Measurements from ENCODE around the gene ARID5B. TPM values are rescaled to one million over a fixed set of nuclear protein-coding genes. Genes with fewer than 3 reads are reported as not detected.

The ARID5B gene
- total RNA-seq, 2 donors from 2014 or later = 74.4 to 113 TPM

DNA sequence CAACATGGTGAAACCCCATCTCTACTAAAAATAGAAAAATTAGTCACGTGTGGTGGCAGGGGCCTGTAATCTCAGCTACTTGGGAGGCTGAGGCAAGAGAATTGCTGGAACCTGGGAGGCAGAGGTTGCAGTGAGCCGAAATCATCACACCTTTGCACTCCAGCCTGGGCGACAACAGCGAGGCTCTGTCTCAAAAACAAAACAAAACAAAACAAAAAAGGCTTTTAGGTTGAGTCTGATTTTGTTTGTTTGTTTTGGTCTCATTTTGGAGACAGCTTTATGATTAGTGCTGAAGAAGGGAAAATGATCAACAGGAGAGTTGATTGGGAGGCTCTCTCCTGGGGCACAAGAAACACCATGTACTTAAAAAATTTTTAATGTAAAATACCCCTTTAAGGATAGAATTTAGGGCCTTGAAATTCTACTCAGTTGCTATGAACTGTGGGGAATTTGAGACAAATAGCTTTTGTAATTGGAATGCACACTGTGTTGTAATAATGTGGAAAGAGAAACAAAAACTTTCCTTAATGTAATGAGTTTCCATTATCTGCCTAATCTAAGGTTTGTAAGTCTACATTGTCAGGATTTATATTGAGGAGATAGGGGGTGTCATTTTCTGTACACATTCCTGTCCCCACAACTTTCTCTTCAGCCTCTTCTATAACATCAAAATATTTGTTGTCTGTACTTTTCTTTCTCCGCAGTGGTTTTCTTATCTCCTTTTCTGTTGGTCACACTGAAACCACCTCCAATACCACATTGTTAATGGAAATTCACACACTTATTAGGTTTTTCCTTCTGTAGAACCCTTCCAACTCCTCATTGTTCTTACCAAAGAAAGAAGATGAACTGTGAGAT lies 41.3 kb downstream of the ARID5B start:
- DNase-seq = no peak
- peak overlapping the region; percentile 77 to 96 for H3K4me3 Mint-ChIP-seq
- ATAC-seq (replicated peaks in 1 of 2) = peak in 1 of 2 donors; percentile 9
- peak overlapping the region; percentile 100 for H3K27ac Mint-ChIP-seq
- H3K4me1 Mint-ChIP-seq (ENCODE audit: low read depth) = peaks cover 74% of the 10 kb centered on the region
- peaks cover 0 to 3% of the 10 kb centered on the region in 2 donors for H3K9me3 Mint-ChIP-seq
- H3K27me3 Mint-ChIP-seq (ENCODE audit: low read depth) = no peaks in the 10 kb centered on the region
- H3K36me3 Mint-ChIP-seq (ENCODE audit: insufficient read depth in 2 of 2) = peaks cover 21 to 62% of the 10 kb centered on the region in 2 donors

DNA sequence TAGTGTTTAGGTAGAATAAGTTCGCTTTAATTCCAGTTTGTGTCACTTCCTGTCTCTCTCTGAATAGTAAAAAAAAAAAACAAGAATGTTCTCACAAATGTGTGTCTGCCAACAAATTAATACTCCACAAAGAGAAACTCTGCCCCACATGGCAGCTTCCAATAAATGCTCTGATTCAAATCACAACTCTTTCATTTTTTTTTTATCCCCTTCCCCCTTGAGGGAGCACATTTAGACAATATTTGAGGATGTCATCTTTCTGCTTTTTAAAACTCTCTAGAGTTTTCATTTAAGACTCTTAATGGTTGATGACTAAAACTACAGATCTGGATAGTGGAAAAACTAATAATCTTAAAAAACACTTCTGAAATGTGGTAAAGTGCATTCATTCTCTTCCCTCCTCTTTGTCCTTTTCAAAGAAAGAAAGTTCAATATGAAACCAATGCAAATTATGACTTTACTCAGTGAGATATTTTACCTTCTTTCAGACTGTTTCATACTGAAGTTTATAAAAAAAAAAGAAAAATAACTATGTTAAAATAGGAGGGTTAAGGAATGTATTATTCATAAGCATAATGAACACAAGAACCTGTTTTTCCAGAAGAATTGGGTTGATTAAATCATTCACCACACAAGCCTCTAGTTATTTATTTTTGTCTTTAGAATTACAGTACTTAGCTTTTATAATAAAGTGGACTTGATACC lies 42.3 kb downstream of the ARID5B start:
- Mint-ChIP-seq H3K27me3 (ENCODE audit: low read depth) (no peaks in the 10 kb centered on the region), H3K4me1 (ENCODE audit: low read depth) (peaks cover 64% of the 10 kb centered on the region), H3K4me3 (peak overlapping the region; percentile 77 to 96), H3K36me3 (ENCODE audit: insufficient read depth in 2 of 2) (peaks cover 23 to 66% of the 10 kb centered on the region in 2 donors), H3K27ac (peak overlapping the region; percentile 100), H3K9me3 (peaks cover 0 to 3% of the 10 kb centered on the region in 2 donors)
- peak; percentile 30 to 39 for DNase-seq
- ATAC-seq (replicated peaks in 1 of 2) = peak; percentile 76 to 85

DNA sequence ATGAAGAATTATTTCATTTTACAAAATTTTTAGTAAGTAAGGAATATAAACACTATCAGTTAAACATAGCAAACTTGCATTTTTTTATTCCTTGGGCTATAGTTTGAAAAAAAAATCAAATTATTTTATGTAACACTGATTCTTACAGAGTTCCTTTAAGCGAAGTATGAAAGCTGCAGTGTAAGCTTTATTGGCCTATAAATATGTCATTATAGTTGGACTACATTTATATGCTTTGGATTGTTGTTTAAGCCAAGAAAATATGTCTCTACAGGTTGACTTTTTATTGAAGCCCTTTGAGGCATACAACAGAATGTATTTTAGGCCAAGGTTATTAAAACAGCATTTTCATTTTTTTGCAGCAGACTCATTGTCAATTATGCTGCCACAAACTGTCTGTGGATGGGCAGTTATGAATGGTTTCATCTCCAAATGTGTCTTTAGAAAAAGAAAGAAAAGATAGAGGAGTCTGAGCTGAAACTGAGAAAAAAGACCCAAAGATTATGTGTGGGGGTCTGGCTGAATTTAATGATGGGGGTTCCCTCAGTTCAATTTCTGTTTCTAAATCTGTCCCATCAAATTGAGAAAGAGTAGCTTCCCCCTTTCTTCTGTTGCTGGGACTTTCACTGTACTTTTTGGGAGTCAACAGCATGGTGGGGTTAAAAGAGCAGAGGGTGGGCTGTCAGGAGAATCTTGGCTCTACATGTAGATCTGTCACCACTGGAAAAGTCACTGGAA lies 43.1 kb downstream of the ARID5B start:
- ATAC-seq (replicated peaks in 1 of 2) = no peak
- Mint-ChIP-seq H3K4me3 (peak overlapping the region; percentile 77 to 96), H3K36me3 (ENCODE audit: insufficient read depth in 2 of 2) (peaks cover 24 to 70% of the 10 kb centered on the region in 2 donors), H3K4me1 (ENCODE audit: low read depth) (peaks cover 57% of the 10 kb centered on the region), H3K27ac (peak overlapping the region; percentile 100), H3K9me3 (peaks cover 0 to 3% of the 10 kb centered on the region in 2 donors), H3K27me3 (ENCODE audit: low read depth) (no peaks in the 10 kb centered on the region)
- no peak for DNase-seq

DNA sequence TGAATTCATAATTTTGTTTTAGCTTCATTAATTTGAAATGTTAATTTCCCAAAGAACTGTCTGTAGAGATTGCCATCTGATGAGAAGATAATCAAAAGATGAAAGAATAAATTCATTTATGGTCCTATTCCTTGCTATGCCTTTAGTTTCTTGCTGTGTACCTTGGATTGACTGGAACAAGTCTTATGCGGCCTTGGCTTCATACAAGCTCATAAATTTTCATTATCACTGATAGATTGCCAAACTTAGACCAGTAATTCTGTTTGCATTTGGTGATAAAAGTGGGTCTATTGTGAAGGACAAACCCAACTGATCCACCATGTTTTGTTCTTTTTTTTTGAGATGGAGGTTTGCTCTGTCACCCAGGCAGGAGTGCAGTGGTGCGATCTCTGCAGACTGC lies 48.2 kb downstream of the ARID5B start:
- Mint-ChIP-seq H3K27ac (no peak overlapping the region), H3K36me3 (ENCODE audit: insufficient read depth in 2 of 2) (peaks cover 21 to 53% of the 10 kb centered on the region in 2 donors), H3K4me1 (ENCODE audit: low read depth) (peaks cover 24% of the 10 kb centered on the region), H3K27me3 (ENCODE audit: low read depth) (no peaks in the 10 kb centered on the region), H3K9me3 (no peaks in the 10 kb centered on the region), H3K4me3 (no peak overlapping the region)
- no peak for DNase-seq
- ATAC-seq (replicated peaks in 1 of 2) = no peak

DNA sequence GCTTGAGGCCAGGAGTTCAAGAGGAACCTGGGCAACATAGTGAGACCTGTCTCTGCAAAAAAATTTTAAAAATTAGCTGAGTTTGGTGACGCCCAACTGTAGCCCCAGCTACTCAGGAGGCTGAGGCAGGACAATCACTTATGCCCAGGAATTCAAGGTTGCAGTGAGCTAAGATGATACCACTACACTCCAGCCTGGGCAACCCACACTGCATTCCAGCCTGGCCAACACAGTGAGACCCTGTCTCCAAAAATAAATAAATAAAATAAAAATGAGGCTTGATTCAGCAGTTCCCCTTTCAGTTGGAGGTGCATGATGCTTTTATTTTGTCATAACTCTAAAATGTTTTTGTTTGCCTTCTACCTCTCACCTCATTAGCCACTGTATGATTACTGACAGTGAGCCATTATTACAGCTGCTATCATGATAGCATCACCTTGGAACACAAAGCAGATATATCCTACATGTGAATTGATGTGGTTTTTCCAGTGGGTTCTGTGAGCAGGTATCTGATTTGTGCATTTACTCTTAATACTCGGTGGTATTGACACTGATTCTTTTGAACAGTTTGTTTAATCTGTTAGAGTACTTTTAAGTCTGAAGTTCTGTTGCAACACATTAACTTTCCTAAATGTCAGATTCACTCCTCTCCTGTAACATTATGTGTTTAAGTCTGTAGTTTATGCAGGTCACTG lies 49.1 kb downstream of the ARID5B start:
- Mint-ChIP-seq H3K4me3 (no peak overlapping the region), H3K27me3 (ENCODE audit: low read depth) (no peaks in the 10 kb centered on the region), H3K9me3 (no peaks in the 10 kb centered on the region), H3K36me3 (ENCODE audit: insufficient read depth in 2 of 2) (peaks cover 21 to 50% of the 10 kb centered on the region in 2 donors), H3K4me1 (ENCODE audit: low read depth) (peaks cover 28% of the 10 kb centered on the region), H3K27ac (no peak overlapping the region)
- no peak for DNase-seq
- no peak for ATAC-seq (replicated peaks in 1 of 2)

DNA sequence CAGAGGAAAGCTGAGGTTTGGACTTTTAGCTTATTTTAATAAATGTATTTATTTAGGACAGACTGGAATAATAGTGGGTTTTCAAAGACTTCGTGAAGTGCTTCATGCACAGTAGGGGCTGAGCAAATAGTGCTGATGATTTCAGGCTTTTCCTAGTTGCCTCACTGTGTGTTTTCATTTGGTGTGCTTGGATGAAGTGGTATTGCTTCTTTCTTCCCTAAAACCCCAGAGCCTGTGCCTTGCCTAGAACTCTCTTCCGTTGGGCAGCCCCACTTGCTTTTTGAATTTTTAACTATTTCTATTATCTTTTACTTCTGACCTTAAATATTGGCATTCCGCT lies 49.6 kb downstream of the ARID5B start:
- ATAC-seq (replicated peaks in 1 of 2) (no peak), DNase-seq (no peak)
- peaks cover 20 to 48% of the 10 kb centered on the region in 2 donors for H3K36me3 Mint-ChIP-seq (ENCODE audit: insufficient read depth in 2 of 2)
- H3K4me1 Mint-ChIP-seq (ENCODE audit: low read depth) = peaks cover 32% of the 10 kb centered on the region
- H3K9me3 Mint-ChIP-seq = no peaks in the 10 kb centered on the region
- peak overlapping the region; percentile 46 for H3K27ac Mint-ChIP-seq
- H3K27me3 Mint-ChIP-seq (ENCODE audit: low read depth) = no peaks in the 10 kb centered on the region
- H3K4me3 Mint-ChIP-seq = no peak overlapping the region

DNA sequence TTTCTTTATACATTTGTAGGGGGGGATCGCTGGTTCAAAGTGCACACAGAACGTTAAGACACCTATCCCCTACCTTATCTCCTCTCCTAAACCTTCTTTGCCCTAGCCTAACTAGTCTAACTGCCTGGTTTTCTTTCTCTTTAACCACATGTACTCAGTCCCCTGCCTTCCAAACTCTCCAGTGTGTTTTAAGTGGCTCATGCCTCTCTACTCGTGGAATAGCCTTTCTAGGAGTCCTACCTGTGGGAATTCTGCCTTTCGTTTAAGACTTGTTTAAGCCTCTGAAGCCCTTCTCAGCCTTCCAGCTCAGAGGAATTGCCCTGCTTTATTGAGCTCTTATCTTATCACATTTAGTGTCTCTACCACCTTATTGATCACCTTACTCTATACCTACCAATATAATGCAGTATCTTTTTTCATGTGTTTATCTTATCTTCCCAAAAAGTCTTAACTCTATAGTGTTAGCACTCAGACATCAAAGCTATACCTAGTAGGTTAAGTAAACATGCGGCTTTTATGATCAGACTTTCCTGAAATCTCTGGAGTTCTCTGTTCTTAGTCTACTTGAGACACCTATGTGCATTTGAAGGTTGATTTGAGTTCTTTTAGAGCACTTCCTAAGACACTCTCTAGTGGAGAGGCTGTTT lies 50.7 kb downstream of the ARID5B start:
- Mint-ChIP-seq H3K4me3 (no peak overlapping the region), H3K36me3 (ENCODE audit: insufficient read depth in 2 of 2) (peaks cover 19 to 43% of the 10 kb centered on the region in 2 donors), H3K9me3 (no peaks in the 10 kb centered on the region), H3K27me3 (ENCODE audit: low read depth) (no peaks in the 10 kb centered on the region), H3K4me1 (ENCODE audit: low read depth) (peaks cover 39% of the 10 kb centered on the region), H3K27ac (peak overlapping the region; percentile 80)
- DNase-seq (no peak), ATAC-seq (replicated peaks in 1 of 2) (no peak)

DNA sequence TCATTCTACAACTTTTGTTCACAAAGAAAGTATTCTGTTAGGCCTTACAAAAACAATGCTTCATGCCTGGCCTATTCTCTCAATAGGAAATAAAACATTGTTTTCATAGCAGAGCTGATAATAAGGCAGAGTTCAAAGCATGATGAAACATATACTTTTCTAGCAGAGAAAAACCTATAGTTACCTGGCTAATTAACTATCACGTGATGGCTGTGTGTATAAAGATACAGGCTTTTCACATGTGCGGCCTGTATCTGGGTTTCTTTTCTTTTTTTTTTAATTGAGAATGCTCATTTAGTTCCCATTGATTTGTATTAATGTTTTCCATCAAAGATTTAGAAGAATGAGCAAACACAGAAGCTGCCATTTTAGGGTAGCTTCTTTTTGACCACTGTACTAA lies 51.7 kb downstream of the ARID5B start:
- Mint-ChIP-seq H3K4me3 (no peak overlapping the region), H3K27ac (peak overlapping the region; percentile 33), H3K4me1 (ENCODE audit: low read depth) (peaks cover 50% of the 10 kb centered on the region), H3K27me3 (ENCODE audit: low read depth) (no peaks in the 10 kb centered on the region), H3K36me3 (ENCODE audit: insufficient read depth in 2 of 2) (peaks cover 18 to 39% of the 10 kb centered on the region in 2 donors), H3K9me3 (no peaks in the 10 kb centered on the region)
- no peak for DNase-seq
- no peak for ATAC-seq (replicated peaks in 1 of 2)

DNA sequence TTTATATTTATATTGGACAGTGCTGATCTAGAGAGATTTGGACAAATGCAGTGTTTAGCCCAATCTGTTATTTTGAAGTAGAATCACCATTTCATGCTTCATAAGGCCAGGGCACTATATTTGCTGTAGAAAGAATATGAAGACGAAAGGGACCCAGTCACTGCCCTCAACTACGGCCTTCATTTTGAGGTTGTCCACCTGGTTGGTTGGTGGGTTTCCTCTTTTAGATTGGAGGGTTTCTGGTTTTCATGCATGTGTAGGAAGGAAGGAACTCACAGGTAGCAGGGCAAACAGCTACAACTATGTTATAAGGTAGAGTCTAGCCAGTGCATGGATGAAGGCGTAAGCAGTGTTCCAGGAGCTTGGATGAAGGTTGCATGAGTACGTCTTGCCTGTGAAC lies 56.3 kb downstream of the ARID5B start:
- DNase-seq = no peak
- Mint-ChIP-seq H3K27me3 (ENCODE audit: low read depth) (no peaks in the 10 kb centered on the region), H3K4me3 (no peak overlapping the region), H3K9me3 (no peaks in the 10 kb centered on the region), H3K4me1 (ENCODE audit: low read depth) (peaks cover 83% of the 10 kb centered on the region), H3K27ac (no peak overlapping the region), H3K36me3 (ENCODE audit: insufficient read depth in 2 of 2) (peaks cover 14 to 36% of the 10 kb centered on the region in 2 donors)
- ATAC-seq (replicated peaks in 1 of 2) = no peak

DNA sequence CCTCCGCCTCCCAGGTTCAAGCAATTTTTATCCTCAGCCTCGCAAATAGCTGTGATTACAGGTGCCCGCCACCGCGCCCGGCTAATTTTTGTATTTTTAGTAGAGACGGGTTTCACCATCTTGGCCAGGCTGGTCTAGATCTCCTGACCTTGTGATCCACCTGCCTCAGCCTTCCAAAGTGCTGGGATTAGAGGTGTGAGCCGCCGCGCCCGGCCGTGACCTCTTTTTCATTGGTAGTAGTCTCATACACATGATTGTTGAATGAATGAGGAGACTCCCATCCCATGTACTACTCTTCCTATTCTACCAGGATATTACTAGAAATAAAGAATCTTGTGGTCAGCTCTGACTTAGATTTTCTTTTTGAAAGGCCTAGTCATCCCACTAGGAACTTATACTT lies 56.8 kb downstream of the ARID5B start:
- Mint-ChIP-seq H3K27ac (peak overlapping the region; percentile 85), H3K9me3 (no peaks in the 10 kb centered on the region), H3K27me3 (ENCODE audit: low read depth) (no peaks in the 10 kb centered on the region), H3K4me3 (peak overlapping the region in 1 of 2 donors; percentile 73), H3K4me1 (ENCODE audit: low read depth) (peaks cover 88% of the 10 kb centered on the region), H3K36me3 (ENCODE audit: insufficient read depth in 2 of 2) (peaks cover 13 to 36% of the 10 kb centered on the region in 2 donors)
- DNase-seq = no peak
- ATAC-seq (replicated peaks in 1 of 2) = no peak

DNA sequence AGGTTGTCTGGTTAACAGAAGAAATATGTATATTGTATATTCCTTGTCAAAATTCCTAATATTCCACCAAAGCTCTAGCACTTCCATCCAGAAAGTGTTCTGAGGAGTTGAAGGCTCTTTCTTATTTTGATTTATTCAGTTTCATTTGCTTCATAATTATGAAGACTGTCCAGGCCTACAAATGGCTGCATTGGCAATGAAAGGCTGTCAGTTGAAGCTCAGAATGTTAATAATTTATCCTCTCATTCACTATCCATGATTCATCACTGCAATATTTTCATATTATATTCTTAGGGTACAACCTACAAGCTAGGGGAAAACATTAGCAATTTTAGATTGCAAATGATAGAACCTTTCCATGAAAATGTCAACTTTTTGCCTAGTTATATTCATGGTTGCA lies 57.3 kb downstream of the ARID5B start:
- no peaks in the 10 kb centered on the region for H3K27me3 Mint-ChIP-seq (ENCODE audit: low read depth)
- H3K27ac Mint-ChIP-seq = peak overlapping the region; percentile 85
- ATAC-seq (replicated peaks in 1 of 2) (no peak), DNase-seq (no peak)
- peaks cover 88% of the 10 kb centered on the region for H3K4me1 Mint-ChIP-seq (ENCODE audit: low read depth)
- H3K36me3 Mint-ChIP-seq (ENCODE audit: insufficient read depth in 2 of 2) = peaks cover 10 to 37% of the 10 kb centered on the region in 2 donors
- H3K9me3 Mint-ChIP-seq = no peaks in the 10 kb centered on the region
- peak overlapping the region in 1 of 2 donors; percentile 73 for H3K4me3 Mint-ChIP-seq

DNA sequence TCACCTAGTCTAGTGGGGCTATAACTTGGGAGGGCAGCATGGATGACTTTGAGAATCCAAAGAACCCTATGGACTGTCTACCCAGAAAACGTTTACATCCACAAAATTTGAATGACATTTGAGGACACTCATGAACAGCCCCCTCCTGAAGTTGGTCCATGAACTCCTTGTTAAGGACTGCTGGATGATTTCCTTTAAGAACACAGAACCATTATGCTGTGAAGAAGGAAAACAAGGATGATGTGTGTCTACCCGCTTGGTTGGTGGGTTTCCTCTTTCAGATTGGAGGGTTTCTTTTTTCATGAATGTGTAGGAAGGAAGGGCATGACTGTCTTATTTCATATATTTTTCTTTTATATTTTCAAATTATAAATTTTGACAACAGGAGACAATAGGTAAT lies 58.3 kb downstream of the ARID5B start:
- no peaks in the 10 kb centered on the region for H3K27me3 Mint-ChIP-seq (ENCODE audit: low read depth)
- H3K27ac Mint-ChIP-seq = peak overlapping the region; percentile 85
- H3K4me1 Mint-ChIP-seq (ENCODE audit: low read depth) = peaks cover 91% of the 10 kb centered on the region
- DNase-seq (no peak), ATAC-seq (replicated peaks in 1 of 2) (no peak)
- H3K4me3 Mint-ChIP-seq = peak overlapping the region in 1 of 2 donors; percentile 73
- peaks cover 7 to 40% of the 10 kb centered on the region in 2 donors for H3K36me3 Mint-ChIP-seq (ENCODE audit: insufficient read depth in 2 of 2)
- no peaks in the 10 kb centered on the region for H3K9me3 Mint-ChIP-seq

All from activated T-cell treated with anti-CD3 and anti-CD28 coated beads, Interleukin-2, amount 50 U/mL, for 72 hours (primary cell).